Fibroblast of peridontal ligament (primary cell): ENCODE results near the gene PAK3.

Experiments used
- DNase-seq: peaks from one replicate; pipeline ENCODE4 v3.0.0-alpha.2; 2010; ENCODE audit errors: extremely low read depth

Gene PAK3

DNA sequence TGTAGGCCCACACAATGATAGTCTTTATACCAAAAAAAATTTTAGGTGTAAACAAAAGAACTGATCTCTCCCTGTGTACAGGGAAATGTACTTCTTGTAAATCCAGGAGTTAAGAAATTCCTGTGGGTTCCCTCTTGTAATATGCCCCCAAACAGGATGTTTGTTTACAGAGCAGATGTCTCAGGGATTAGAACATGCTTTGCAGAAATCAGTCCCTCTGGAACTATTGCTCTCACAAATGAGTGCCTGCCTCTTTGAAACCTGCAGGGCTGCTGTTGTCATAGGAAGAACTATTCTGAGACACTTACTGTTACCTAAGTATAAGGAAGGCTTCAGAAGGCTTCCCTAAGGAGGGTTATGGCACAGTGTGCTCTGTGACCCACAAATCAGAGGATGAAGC lies 35.6 kb downstream of the PAK3 start:
- DNase-seq: peak; percentile 1

DNA sequence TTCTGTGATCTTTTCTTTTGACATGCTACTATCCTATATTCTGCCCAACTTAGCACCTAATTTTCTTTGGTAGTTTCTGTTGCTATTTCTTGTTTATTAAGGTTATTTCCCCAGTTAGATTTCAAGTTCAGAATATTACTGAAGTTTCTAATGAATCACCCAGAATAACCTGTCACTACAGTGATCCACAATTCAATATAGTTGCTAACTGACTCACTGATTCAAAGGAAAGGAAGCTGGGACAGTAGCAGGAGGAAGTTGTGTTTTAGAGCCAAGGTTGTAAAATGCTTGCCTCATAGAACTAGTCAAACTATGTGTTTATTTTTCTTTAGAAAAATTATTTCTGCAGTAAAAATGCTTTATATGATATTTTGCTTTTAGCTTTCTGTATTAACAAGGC lies 37.4 kb downstream of the PAK3 start:
- no peak for DNase-seq

- DNase-seq: no peak
These were observed 49.9 kb downstream of the PAK3 start for GRCh38 chrX:111145878-111146277.

- no peak for DNase-seq
These were observed 55.8 kb downstream of the PAK3 start for GRCh38 chrX:111151764-111152163.

DNA sequence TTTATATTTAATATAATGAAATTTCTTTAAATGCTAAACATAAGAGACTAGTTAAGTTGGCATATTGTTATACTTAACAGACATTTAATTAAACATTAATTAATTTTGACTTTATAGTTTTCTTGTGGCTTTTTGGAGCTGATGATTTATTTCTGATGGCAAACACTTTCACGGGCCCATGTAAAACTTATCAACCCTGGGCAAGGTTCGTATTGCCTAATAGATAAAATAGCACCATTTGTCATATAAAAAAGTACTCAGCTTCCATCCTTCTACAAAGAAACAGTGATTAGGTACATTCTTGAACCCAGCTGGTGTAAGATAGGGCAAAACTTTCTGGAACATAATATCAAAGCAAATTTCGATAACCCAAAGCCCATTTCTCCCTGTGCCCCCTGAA lies 63.2 kb downstream of the PAK3 start:
- DNase-seq: no peak

DNA sequence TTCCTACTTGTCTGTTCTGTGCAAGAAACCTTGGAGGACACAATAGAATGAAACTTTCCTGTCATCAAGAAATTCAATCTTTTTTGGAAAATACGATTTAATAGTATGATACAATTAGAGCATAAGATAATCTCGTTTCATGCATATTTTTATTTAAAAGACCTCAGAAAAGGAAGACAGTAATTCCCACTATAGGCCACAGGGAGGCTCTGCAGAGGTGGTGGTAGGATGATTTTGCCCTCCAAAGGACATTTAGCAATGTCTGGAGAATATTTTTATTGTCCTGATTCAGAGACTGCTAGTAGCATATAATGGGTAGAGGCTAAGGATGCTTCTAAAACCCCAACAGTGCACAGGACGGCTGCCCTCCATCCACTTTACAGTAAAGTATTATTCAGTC lies 68.7 kb downstream of the PAK3 start:
- no peak for DNase-seq

- DNase-seq: no peak
These were observed 69.9 kb downstream of the PAK3 start for GRCh38 chrX:111165902-111166301.

- no peak for DNase-seq
These were observed 71.3 kb downstream of the PAK3 start for GRCh38 chrX:111167334-111167733.

- peak; percentile 2 for DNase-seq
These were observed 72.3 kb downstream of the PAK3 start for GRCh38 chrX:111168314-111168713.

GRCh38 chrX:111169141-111169540 lies 73.2 kb downstream of the PAK3 start:
- DNase-seq: no peak

- no peak for DNase-seq
These were observed 74.0 kb downstream of the PAK3 start for GRCh38 chrX:111170017-111170416.

DNA sequence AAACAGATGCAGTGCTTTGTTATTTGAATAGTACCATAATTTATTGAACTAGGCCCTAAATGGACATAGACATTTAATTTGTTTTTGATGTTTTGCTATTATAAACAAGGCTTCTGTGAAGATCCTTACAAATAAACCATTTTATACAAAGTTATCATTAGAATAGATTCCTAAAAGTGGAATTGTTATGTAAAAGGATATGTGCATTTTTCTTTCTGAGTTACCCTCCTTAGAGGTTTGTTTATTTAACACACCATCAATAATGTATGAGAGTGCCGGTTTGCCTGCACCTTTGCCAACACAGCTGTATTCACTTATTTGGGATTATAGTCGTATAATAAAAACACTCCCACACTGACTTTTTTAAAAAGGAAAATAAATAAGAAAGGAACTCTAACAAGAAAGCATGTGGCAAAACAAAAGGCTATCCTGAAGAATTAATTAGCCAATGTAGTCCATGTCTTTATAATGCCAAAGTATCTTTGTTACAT lies 84.8 kb downstream of the PAK3 start:
- DNase-seq: no peak

DNA sequence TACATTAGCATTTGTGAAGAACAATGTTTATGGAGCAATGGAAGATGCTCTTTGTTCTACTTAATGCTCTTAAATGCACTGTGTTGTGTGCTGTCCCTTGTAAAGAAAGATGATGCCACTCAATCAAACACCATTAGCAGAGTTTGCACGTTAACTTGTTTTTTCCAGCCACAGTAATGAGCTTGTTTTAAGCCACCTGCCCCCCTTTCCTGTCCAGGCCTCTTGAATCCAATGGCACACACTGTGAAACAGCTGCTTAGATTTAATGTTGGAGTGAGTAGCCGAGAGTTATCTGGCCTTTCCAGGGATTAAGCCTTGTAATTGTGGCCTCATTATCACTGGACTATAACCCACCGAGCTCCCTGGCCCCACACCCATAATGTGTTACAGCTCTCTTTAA lies 86.0 kb downstream of the PAK3 start:
- DNase-seq: no peak

GRCh38 chrX:111182997-111183396 lies 87.0 kb downstream of the PAK3 start:
- DNase-seq: no peak

GRCh38 chrX:111191598-111191997 lies 95.6 kb downstream of the PAK3 start:
- no peak for DNase-seq

GRCh38 chrX:111199505-111199904 lies 103.5 kb downstream of the PAK3 start:
- DNase-seq: no peak

- DNase-seq: no peak
These were observed 104.3 kb downstream of the PAK3 start for GRCh38 chrX:111200327-111200726.

DNA sequence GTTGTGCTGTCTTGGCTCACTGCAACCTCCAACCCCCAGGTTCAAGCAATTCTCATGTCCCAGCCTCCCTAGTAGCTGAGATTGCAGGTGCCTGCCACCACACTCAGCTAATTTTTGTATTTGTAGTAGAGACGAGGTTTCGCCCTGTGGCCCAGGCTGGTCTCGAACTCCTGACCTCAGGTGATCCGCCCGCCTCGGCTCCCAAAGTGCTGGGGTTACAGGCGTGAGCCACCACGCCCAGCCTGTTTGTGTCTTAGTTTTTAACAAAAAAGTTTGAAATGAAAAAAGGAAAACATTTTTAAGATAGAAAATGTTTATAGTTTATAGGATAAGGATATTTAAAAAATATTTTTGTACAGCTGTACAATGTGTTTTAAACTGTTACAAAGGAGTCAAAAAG lies 111.9 kb downstream of the PAK3 start:
- no peak for DNase-seq

GRCh38 chrX:111216293-111216801 lies 120.4 kb downstream of the PAK3 start:
- DNase-seq: no peak

- DNase-seq: peak; percentile 3
These were observed 148.3 kb downstream of the PAK3 start for GRCh38 chrX:111244235-111244750.

DNA sequence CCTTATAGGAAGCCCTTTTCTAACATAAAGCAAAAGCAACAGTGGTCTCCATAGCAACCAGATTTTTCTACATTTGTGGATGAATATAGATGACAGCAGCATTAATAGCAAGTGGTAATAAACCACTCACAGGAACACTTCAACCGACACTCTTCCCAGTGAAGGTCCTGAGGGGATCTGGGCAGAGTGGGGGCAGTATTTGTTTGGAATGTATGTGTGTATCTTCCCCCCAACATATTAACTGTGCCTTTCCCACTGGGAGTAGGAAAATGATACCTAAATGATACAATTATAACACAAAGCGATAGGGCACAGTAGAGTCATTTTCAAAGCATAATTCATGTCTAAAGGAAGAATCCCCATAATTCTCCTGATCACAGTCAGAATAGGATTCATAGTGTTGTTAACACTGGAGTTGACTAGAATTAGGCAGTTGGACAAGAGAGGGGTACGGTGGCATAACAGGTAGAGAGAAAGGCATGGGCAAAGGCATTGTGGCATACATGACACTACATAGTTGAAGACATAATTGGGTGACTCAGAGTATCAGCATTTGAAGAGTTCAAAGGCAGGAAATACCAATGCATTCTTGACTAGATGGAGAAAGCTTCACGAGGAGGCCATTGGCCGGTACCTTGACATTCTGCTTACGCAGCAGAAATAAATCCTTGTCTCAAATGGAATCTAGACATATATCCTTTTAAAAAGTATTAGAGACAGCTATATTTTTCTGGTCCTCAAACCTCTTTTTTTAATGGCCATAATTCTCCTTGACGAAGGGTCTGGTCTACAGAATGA lies 159.1 kb downstream of the PAK3 start:
- no peak for DNase-seq

GRCh38 chrX:111257733-111258132 lies 161.7 kb downstream of the PAK3 start:
- DNase-seq: no peak

- no peak for DNase-seq
These were observed 163.6 kb downstream of the PAK3 start for GRCh38 chrX:111259559-111259958.
